ENCODE data around the gene ZMIZ1.
A peak's percentile ranks its signal among the peaks of the same experiment; 100 is the strongest.

GRCh38 chr10:79084012-79084971, 15.5 kb downstream of the ZMIZ1 start:
- no peak for TF ChIP-seq CTCF (IDR thresholded peaks at IDR 0.05)
- TF ChIP-seq EP300 (IDR thresholded peaks at IDR 0.05), result peak in 3 of 4 donors; percentile 80 to 94 (median 93)
